ENCODE measurements around the gene SLC2A5. TPM values are rescaled to one million over a fixed set of nuclear protein-coding genes. Genes with fewer than 3 reads are reported as not detected.

Gene SLC2A5
- polyA plus RNA-seq (2013): 0.12 and 0.16 TPM in 2 replicates

DNA sequence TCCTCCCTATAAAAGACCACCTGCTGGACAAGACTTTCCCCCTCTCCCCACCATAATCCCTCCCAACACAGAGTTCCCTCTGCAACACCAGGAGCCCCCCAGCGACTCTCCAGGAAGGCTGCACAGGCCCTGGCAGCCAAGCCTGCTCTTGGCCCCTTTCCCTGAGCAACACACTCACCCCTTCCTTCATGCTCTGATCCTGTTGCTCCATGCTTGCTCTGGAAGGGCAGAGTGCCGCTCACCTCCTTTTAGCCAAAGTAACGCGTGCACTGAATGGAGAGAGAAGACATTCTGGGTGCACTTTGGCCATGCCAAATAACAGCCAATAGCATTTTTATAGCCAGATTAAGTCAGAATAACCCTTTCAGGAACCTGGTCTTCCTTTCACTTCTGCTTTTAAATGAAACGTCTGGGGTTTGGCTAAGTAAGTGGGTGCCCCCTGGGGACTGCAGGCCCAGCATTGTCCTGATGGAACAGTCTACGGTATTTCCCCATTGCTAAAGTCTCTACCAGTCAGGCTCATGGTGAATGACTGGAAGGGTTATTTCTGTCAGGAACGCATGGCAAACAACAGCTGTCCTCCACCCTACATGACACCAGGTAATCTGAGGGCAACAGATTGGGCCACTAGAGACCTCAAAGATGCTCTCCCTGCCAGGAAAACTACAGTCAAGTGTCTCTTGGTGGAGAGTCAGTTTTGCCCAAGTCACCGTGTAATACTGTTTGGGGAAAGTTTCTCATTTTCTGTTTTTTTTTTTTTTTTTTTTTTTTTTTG, at the start of gene SLC2A5:
Gene SLC2A5 (minus strand): TSS at position 310 of the 775 bp plus-strand sequence. CDS start 99 bp downstream, at position 211.
- no peak within 1 kb of the TSS for H2BK120ac ChIP-seq (ENCODE audit: insufficient read depth, low read length, poor library complexity)
- no peak within 1 kb of the TSS for H3K4me3 ChIP-seq (ENCODE audit: low read depth, low read length)
- H4K91ac ChIP-seq (ENCODE audit: low read depth, low read length): no peak within 1 kb of the TSS
- H2BK5ac ChIP-seq (ENCODE audit: low read depth, low read length, poor library complexity): no peak within 1 kb of the TSS
- H4K12ac ChIP-seq (ENCODE audit: low read depth, low read length): no peak within 1 kb of the TSS
- H2BK12ac ChIP-seq (ENCODE audit: low read length): no peak within 1 kb of the TSS
- no peak within 1 kb of the TSS for H3K18ac ChIP-seq (ENCODE audit: low read length)
- H3K4me1 ChIP-seq (ENCODE audit: control insufficient read depth in 1 of 2, insufficient read depth in 2 of 2, low read length in 2 of 2): no peaks in the 10 kb centered on the region
- H3K79me2 ChIP-seq (ENCODE audit: control insufficient read depth, insufficient read depth, low read length, poor library complexity): no peaks in the 10 kb centered on the region
- peak; percentile 18 to 40 for DNase-seq
- no peak within 1 kb of the TSS for H3K23ac ChIP-seq (ENCODE audit: low read length)
- H4K8ac ChIP-seq (ENCODE audit: low read depth, low read length): no peak within 1 kb of the TSS
- no peak within 1 kb of the TSS for H3K9ac ChIP-seq (ENCODE audit: low read length)
- no peak within 1 kb of the TSS for H3K4ac ChIP-seq (ENCODE audit: low read depth, low read length)
- H3K36me3 ChIP-seq (ENCODE audit: control insufficient read depth in 1 of 2, insufficient read depth in 2 of 2, low read length in 2 of 2): no peaks in the 10 kb centered on the region
- H3K14ac ChIP-seq (ENCODE audit: low read length): no peak within 1 kb of the TSS
- WGBS (ENCODE audit: extremely low coverage, insufficient coverage, insufficient read length): no CpG with 5 or more reads among the region's 8 CpGs
- H3K27me3 ChIP-seq (ENCODE audit: insufficient read depth, low read length): no peaks in the 10 kb centered on the region
- H3K27ac ChIP-seq (ENCODE audit: low read depth, low read length): no peak within 1 kb of the TSS
- H2AFZ ChIP-seq (ENCODE audit: insufficient read depth, low read length, poor library complexity): no peak within 1 kb of the TSS
- no peaks in the 10 kb centered on the region for H3K79me1 ChIP-seq (ENCODE audit: low read length)
- H2AK5ac ChIP-seq (ENCODE audit: low read length): no peak within 1 kb of the TSS
- H3K9me3 ChIP-seq (ENCODE audit: insufficient read depth, low read depth, low read length): peaks cover 2% of the 10 kb centered on the region
- H3K4me2 ChIP-seq (ENCODE audit: low read length): no peak within 1 kb of the TSS

- no peak overlapping the region for H3K23ac ChIP-seq (ENCODE audit: low read length)
- H2AK5ac ChIP-seq (ENCODE audit: low read length): no peak overlapping the region
- peaks cover 7% of the 10 kb centered on the region in 2 experiments for H3K4me1 ChIP-seq (ENCODE audit: control insufficient read depth in 1 of 2, insufficient read depth in 2 of 2, low read length in 2 of 2)
- H2AFZ ChIP-seq (ENCODE audit: insufficient read depth, low read length, poor library complexity): no peak overlapping the region
- no peak overlapping the region for H2BK120ac ChIP-seq (ENCODE audit: insufficient read depth, low read length, poor library complexity)
- H4K12ac ChIP-seq (ENCODE audit: low read depth, low read length): no peak overlapping the region
- H3K27me3 ChIP-seq (ENCODE audit: insufficient read depth, low read length): no peaks in the 10 kb centered on the region
- H2BK5ac ChIP-seq (ENCODE audit: low read depth, low read length, poor library complexity): no peak overlapping the region
- no peaks in the 10 kb centered on the region for H3K79me1 ChIP-seq (ENCODE audit: low read length)
- H2BK12ac ChIP-seq (ENCODE audit: low read length): no peak overlapping the region
- H3K4ac ChIP-seq (ENCODE audit: low read depth, low read length): no peak overlapping the region
- H3K9ac ChIP-seq (ENCODE audit: low read length): no peak overlapping the region
- no peak overlapping the region for H4K8ac ChIP-seq (ENCODE audit: low read depth, low read length)
- no peak for DNase-seq
- no peaks in the 10 kb centered on the region for H3K36me3 ChIP-seq (ENCODE audit: control insufficient read depth in 1 of 2, insufficient read depth in 2 of 2, low read length in 2 of 2)
- WGBS (ENCODE audit: extremely low coverage, insufficient coverage, insufficient read length): no CpG with 5 or more reads among the region's 7 CpGs
- H3K27ac ChIP-seq (ENCODE audit: low read depth, low read length): no peak overlapping the region
- H3K9me3 ChIP-seq (ENCODE audit: insufficient read depth, low read depth, low read length): no peaks in the 10 kb centered on the region
- no peak overlapping the region for H3K4me3 ChIP-seq (ENCODE audit: low read depth, low read length)
- H3K79me2 ChIP-seq (ENCODE audit: control insufficient read depth, insufficient read depth, low read length, poor library complexity): peaks cover 1% of the 10 kb centered on the region
- no peak overlapping the region for H3K4me2 ChIP-seq (ENCODE audit: low read length)
- H3K18ac ChIP-seq (ENCODE audit: low read length): no peak overlapping the region
- H3K14ac ChIP-seq (ENCODE audit: low read length): no peak overlapping the region
- H4K91ac ChIP-seq (ENCODE audit: low read depth, low read length): no peak overlapping the region
Observed at GRCh38 chr1:9118186-9118585, 48.8 kb upstream of the SLC2A5 start.

DNA sequence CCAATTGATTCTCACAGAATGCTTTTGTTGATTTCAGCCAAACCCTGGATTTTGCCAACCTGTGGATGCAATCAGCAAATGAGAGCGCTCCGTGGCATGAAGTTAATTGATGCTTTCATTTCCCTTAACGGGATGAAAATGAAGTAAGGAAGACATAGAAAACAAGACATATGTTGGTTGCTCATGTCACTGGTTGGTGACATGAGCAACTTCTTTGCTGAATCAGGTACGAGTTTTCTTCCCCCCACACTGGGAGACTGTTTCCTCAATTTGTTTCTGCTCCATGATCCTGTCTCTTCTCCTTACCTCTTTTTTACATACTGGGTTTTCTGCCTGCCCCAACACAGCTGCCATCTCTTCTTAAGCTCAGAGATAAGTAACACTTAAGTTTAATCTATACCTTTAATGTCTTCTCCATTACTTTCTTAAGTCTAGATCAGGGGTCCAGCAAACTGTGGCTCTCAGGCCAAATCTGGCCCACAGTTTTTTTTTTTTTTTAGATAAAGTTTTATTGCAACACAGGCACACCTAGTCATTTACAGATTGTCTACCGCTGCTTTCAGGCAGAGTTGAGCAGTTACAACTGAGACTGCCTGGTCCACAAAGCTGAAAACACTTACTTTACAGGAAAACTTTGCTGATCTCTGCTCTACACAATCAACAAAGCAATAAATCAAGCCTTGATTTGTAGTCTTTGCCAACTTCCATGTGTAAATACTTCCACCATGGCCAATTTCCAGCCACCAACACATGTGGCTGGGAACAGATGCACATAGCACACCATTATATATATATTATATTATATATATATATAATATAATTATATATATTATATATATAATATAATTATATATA, 46.1 kb upstream of the SLC2A5 start:
- Histone ChIP-seq H3K18ac (ENCODE audit: low read length) (no peak overlapping the region), H4K8ac (ENCODE audit: low read depth, low read length) (no peak overlapping the region), H3K4me1 (ENCODE audit: control insufficient read depth in 1 of 2, insufficient read depth in 2 of 2, low read length in 2 of 2) (peaks cover 10 to 12% of the 10 kb centered on the region in 2 experiments), H3K14ac (ENCODE audit: low read length) (no peak overlapping the region), H2BK5ac (ENCODE audit: low read depth, low read length, poor library complexity) (no peak overlapping the region), H3K23ac (ENCODE audit: low read length) (no peak overlapping the region), H3K4me3 (ENCODE audit: low read depth, low read length) (no peak overlapping the region), H3K9me3 (ENCODE audit: insufficient read depth, low read depth, low read length) (peaks cover 3% of the 10 kb centered on the region), H3K4ac (ENCODE audit: low read depth, low read length) (no peak overlapping the region), H2BK120ac (ENCODE audit: insufficient read depth, low read length, poor library complexity) (no peak overlapping the region), H3K9ac (ENCODE audit: low read length) (no peak overlapping the region), H2AK5ac (ENCODE audit: low read length) (no peak overlapping the region), H3K4me2 (ENCODE audit: low read length) (no peak overlapping the region), H4K12ac (ENCODE audit: low read depth, low read length) (no peak overlapping the region), H3K36me3 (ENCODE audit: control insufficient read depth in 1 of 2, insufficient read depth in 2 of 2, low read length in 2 of 2) (no peaks in the 10 kb centered on the region), H2AFZ (ENCODE audit: insufficient read depth, low read length, poor library complexity) (no peak overlapping the region), H3K79me2 (ENCODE audit: control insufficient read depth, insufficient read depth, low read length, poor library complexity) (peaks cover 1% of the 10 kb centered on the region), H4K91ac (ENCODE audit: low read depth, low read length) (no peak overlapping the region), H3K27me3 (ENCODE audit: insufficient read depth, low read length) (no peaks in the 10 kb centered on the region), H2BK12ac (ENCODE audit: low read length) (no peak overlapping the region), H3K27ac (ENCODE audit: low read depth, low read length) (no peak overlapping the region), H3K79me1 (ENCODE audit: low read length) (no peaks in the 10 kb centered on the region)
- no CpG with 5 or more reads among the region's 5 CpGs for WGBS (ENCODE audit: extremely low coverage, insufficient coverage, insufficient read length)
- no peak for DNase-seq

GRCh38 chr1:9112961-9113880, 43.8 kb upstream of the SLC2A5 start:
- WGBS (ENCODE audit: extremely low coverage, insufficient coverage, insufficient read length): no CpG with 5 or more reads among the region's 13 CpGs
- Histone ChIP-seq H3K4ac (ENCODE audit: low read depth, low read length) (no peak overlapping the region), H3K36me3 (ENCODE audit: control insufficient read depth in 1 of 2, insufficient read depth in 2 of 2, low read length in 2 of 2) (peaks cover 0 to 7% of the 10 kb centered on the region in 2 experiments)

More at GRCh38 chr1:9112961-9113880, 43.8 kb upstream of the SLC2A5 start:
- peaks cover 3% of the 10 kb centered on the region for H3K9me3 ChIP-seq (ENCODE audit: insufficient read depth, low read depth, low read length)
- no peak overlapping the region for H3K4me2 ChIP-seq (ENCODE audit: low read length)
- no peak overlapping the region for H2BK5ac ChIP-seq (ENCODE audit: low read depth, low read length, poor library complexity)
- no peak overlapping the region for H3K27ac ChIP-seq (ENCODE audit: low read depth, low read length)
- no peak overlapping the region for H3K23ac ChIP-seq (ENCODE audit: low read length)
- H2AK5ac ChIP-seq (ENCODE audit: low read length): no peak overlapping the region
- no peak overlapping the region for H3K4me3 ChIP-seq (ENCODE audit: low read depth, low read length)
- no peaks in the 10 kb centered on the region for H3K27me3 ChIP-seq (ENCODE audit: insufficient read depth, low read length)
- no peak overlapping the region for H2BK120ac ChIP-seq (ENCODE audit: insufficient read depth, low read length, poor library complexity)
- no peak overlapping the region for H4K12ac ChIP-seq (ENCODE audit: low read depth, low read length)
- H2BK12ac ChIP-seq (ENCODE audit: low read length): no peak overlapping the region
- H3K9ac ChIP-seq (ENCODE audit: low read length): no peak overlapping the region
- H3K18ac ChIP-seq (ENCODE audit: low read length): no peak overlapping the region
- H2AFZ ChIP-seq (ENCODE audit: insufficient read depth, low read length, poor library complexity): peak overlapping the region; percentile 12
- H4K91ac ChIP-seq (ENCODE audit: low read depth, low read length): no peak overlapping the region
- no peak overlapping the region for H3K14ac ChIP-seq (ENCODE audit: low read length)
- H3K79me2 ChIP-seq (ENCODE audit: control insufficient read depth, insufficient read depth, low read length, poor library complexity): peaks cover 1% of the 10 kb centered on the region
- peaks cover 8% of the 10 kb centered on the region in 2 experiments for H3K4me1 ChIP-seq (ENCODE audit: control insufficient read depth in 1 of 2, insufficient read depth in 2 of 2, low read length in 2 of 2)
- DNase-seq: no peak
- H4K8ac ChIP-seq (ENCODE audit: low read depth, low read length): no peak overlapping the region
- no peaks in the 10 kb centered on the region for H3K79me1 ChIP-seq (ENCODE audit: low read length)
